Measurements from ENCODE around the gene MRTO4. TPM values are rescaled to one million over a fixed set of nuclear protein-coding genes. Genes with fewer than 3 reads are reported as not detected.
A peak's percentile ranks its signal among the peaks of the same experiment; 100 is the strongest.

The MRTO4 gene
- total and polyA plus RNA-seq, 9 of the 15 experiments (the other 6 are each of a cell fraction or from before 2014, with no cell fraction given): 62.0 to 173 (median 146) TPM

- CTCF ChIA-PET (ENCODE audit: low intra/inter-chr PET ratio): no interaction called here
- Histone ChIP-seq H3K9me1 (ENCODE audit: control insufficient read depth, insufficient read depth, low read length) (peaks cover 10% of the 10 kb centered on the region), H3K79me2 (ENCODE audit: control insufficient read depth, insufficient read depth, low read length) (peaks cover 100% of the 10 kb centered on the region), H3K9ac (ENCODE audit: insufficient read depth in 1 of 2, low read depth in 2 of 2, low read length in 2 of 2) (no peak overlapping the region), H4K20me1 (replicated peaks; ENCODE audit: control insufficient read depth, insufficient read depth, low read length) (peaks cover 49% of the 10 kb centered on the region), H3K9me3 (replicated peaks; ENCODE audit: control insufficient read depth, insufficient read depth, low read depth, low read length) (no peaks in the 10 kb centered on the region), H3K27me3 (ENCODE audit: control insufficient read depth in 2 of 2, insufficient read depth in 2 of 2, low read length in 2 of 2) (no peaks in the 10 kb centered on the region), H2AFZ (ENCODE audit: low read depth, low read length) (no peak overlapping the region), H3K36me3 (ENCODE audit: control insufficient read depth, insufficient read depth, low read length) (peaks cover 65% of the 10 kb centered on the region), H3K4me2 (ENCODE audit: insufficient read depth, low read length) (no peak overlapping the region), H3K4me3 (no peak overlapping the region), H3K27ac (ENCODE audit: extremely low read depth, low read depth, low read length) (0 out of 3 replicates have a peak overlapping the region, but pooled peaks have one; percentile 14), H3K4me1 (replicated peaks in 1 of 2; ENCODE audit: control insufficient read depth in 2 of 2, insufficient read depth in 2 of 2, low read length in 2 of 2) (peaks cover 20 to 39% of the 10 kb centered on the region in 2 experiments)
- in situ Hi-C loops (cut with MboI): no loop called here
- no TSS peak for BruUV-seq (replicated peaks)
- intact Hi-C loops (cut with micrococcal nuclease): no loop called here
- DNase-seq (ENCODE audit: extremely low read depth in 1 of 4, low spot score in 3 of 4) (no peak), FAIRE-seq (no peak), ATAC-seq (no peak)
- WGBS (ENCODE audit: insufficient coverage, low coverage, missing lambda C conversion rate): 76% methylated on average over 6 of the region's 6 CpGs
- POLR2A ChIA-PET: interaction anchor here (0.7 to 2.9 kb wide), 4 partner anchors 9 to 60 kb away, joined by 3 to 19 read pairs (median 10); no protein-coding TSS in a partner anchor
- TF ChIP-seq PREB (CRISPR knock-in tag; IDR thresholded peaks at IDR 0.05): no peak
- TF ChIP-seq MAFG (tag; conservative IDR thresholded peaks at IDR 0.05): peak; percentile 67
- no peak for TF ChIP-seq NFRKB (IDR thresholded peaks at IDR 0.05; ENCODE audit: low read depth)
- no peak for TF ChIP-seq ZNF589 (CRISPR knock-in tag; IDR thresholded peaks at IDR 0.05; ENCODE audit: low read depth)
- TF ChIP-seq ZKSCAN1 (IDR thresholded peaks at IDR 0.05; ENCODE audit: low read depth, low read length): no peak
- no peak for TF ChIP-seq ZNF274 (IDR thresholded peaks at IDR 0.05; ENCODE audit: borderline replicate concordance, low read depth, low read length)
- no peak for TF ChIP-seq MTF1 (CRISPR knock-in tag; IDR thresholded peaks at IDR 0.05; ENCODE audit: borderline replicate concordance)
- no peak for TF ChIP-seq RNF219 (CRISPR knock-in tag; IDR thresholded peaks at IDR 0.05)
- no peak for TF ChIP-seq BRCA1 (IDR thresholded peaks at IDR 0.05)
- TF ChIP-seq BRCA1 (CRISPR knock-in tag; IDR thresholded peaks at IDR 0.05): no peak
- no peak for TF ChIP-seq MITF (IDR thresholded peaks at IDR 0.05)
- no peak for TF ChIP-seq E2F5 (CRISPR knock-in tag; IDR thresholded peaks at IDR 0.05)
- no peak for TF ChIP-seq IRF9 (tag; IDR thresholded peaks at IDR 0.05)
- no peak for TF ChIP-seq TAF7 (tag; IDR thresholded peaks at IDR 0.05)
- no peak for TF ChIP-seq FOXJ3 (CRISPR knock-in tag; IDR thresholded peaks at IDR 0.05)
- no peak for TF ChIP-seq POLR2G (IDR thresholded peaks at IDR 0.05; ENCODE audit: low read depth, low read length)
Observed at GRCh38 chr1:19204446-19205266, 46.9 kb upstream of the MRTO4 start.

Data from K562 (cell line).